GM12875 (cell line): ENCODE data around the gene COMT.

Source experiments
- H3K4me3 ChIP-seq: one replicate; pipeline ENCODE4 v1.5.1; 2011; ENCODE audit warnings: low read depth, low read length, control low read depth
- CTCF ChIP-seq: IDR thresholded peaks from 2 replicates; pipeline ENCODE4 v1.5.1; 2011; ENCODE audit warnings: low read depth, mild to moderate bottlenecking, control low read depth, inconsistent platforms, low read length, moderate library complexity, borderline replicate concordance; ENCODE audit not compliant: insufficient read depth

COMT gene

DNA sequence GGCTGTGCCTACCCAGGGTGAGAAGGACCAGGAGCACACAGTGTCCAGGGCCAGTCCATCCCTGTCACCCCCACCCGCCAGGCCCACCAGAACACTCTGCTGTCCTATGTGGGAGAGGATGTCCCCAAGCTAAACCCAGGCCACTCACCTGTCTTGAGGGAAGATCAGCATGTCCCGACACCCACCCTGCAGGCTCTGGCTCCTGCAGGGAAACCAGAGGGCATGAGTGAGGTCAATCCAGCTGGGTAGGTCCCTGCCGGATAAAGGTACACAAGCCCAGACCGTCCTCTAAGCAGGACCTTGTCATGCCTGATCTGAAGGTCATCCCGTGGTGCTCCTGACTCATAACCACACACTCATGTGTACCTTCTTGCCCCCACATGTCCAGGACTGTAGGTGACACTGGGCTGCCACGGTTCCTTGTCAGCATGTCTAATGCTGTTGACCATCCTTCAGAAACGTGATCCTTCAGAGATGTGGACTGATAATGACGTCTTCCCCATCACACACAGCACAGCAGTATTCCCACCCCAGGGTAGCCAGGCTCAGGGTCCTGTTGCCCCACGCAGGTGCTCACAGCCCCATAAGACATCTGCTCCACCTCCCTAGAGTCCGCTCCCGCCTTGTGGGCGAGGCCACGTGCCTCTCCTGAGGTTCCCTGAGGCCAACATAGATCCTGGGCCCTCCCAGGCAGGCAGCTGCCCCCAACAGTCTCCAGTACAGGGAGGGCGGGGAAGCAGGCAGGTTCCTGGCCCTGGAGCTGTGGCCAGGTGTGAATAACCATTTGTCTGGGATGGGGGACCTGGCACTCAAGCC is 68.9 kb downstream of the COMT start:
- H3K4me3 ChIP-seq = no peak overlapping the region
- TF ChIP-seq CTCF = no peak

- no peak overlapping the region for H3K4me3 ChIP-seq
- no peak for TF ChIP-seq CTCF
These were observed 69.8 kb downstream of the COMT start for GRCh38 chr22:20011123-20011992.

DNA sequence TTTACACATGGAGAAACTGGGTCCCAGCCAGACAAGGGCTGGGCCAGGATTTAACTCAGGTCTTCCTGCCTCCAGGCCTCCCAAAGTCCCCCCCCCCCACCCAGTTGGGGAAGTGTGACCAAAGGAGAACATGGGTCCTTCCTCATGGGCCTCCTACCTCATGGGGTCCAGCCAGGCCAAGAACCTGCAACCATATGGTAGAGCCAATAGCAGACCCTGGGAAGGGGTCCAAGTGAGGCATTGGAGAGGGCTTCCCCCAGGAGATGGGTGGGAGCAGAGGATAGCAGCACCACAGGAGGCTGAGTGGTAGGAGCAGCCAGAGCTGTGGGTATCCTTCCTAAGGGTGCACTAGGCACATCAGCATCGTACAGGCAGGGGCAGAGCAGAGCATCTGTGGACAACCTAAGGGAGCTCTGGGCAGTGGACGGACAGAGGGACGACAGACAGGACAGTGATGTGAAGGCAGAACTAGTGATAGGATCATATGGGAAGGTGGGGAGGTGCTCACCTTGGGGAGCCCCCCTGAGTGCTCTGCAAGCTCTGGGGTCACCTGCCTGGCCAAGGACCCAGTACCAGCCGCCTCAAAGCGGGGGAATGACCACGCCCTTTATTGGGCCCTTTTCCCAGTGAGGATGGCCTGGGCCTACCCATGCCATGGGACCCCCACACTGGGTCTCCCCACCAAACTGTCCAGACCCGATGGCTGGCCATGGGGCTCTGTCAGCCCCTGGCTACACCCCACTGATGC is 70.6 kb downstream of the COMT start:
- no peak for TF ChIP-seq CTCF
- no peak overlapping the region for H3K4me3 ChIP-seq

DNA sequence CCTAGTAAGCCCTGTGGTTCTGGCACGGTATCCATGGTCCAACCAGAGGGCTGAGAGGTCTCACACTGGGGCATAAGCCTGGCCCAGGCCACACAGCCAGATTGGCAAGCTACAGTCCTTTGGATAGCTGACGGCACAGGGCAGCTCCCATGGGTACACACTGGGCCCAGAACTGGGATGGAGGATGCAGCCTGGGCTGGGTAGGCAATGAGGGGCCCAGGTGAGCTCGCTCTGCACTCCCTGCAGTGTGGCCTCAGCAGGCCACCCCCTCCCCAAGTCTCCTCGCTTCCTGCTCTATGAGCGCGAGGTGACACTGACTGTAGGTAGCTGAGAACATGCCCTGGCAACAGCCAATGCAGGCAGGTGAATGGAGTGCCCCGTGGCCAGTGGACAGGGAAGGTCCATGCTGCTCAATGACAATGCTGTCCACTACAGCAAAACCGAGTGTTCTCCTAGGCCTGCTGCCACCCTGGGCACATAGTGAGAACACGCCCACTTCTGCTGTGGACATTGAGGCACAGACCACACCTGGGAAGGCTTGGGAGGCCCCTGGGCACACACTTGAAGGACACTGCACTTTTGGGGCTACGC is 71.3 kb downstream of the COMT start:
- TF ChIP-seq CTCF = no peak
- H3K4me3 ChIP-seq = no peak overlapping the region

DNA sequence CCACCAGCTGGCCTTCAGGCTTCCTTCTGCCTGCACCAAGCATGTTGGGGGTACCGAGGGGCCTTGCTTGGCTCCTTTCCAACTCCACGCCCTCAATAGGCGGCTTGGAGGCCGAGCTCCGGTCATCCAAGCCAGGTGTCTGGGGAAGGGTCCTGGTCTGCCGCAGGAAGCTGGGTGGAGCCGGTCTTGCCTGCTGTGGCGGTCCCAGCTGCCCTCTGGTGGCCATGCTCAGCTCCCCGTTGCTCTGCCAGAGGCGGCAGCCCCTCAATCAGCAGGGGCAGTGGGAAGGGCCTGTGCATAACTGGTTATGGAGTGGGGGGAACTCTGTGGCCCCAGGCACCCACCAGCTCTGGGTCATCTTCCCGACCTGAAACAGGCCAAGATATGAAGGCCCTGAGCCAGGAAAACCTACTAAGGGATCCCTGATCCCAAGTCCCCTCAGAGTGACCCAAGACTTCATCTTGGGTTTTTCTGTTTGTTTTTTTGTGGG is 71.9 kb downstream of the COMT start:
- no peak overlapping the region for H3K4me3 ChIP-seq
- peak; percentile 75 for TF ChIP-seq CTCF

- no peak overlapping the region for H3K4me3 ChIP-seq
- no peak for TF ChIP-seq CTCF
These were observed 73.1 kb downstream of the COMT start for GRCh38 chr22:20014526-20015186.
